ENCODE data around the gene SDHB. TPM values are rescaled to one million over a fixed set of nuclear protein-coding genes. Genes with fewer than 3 reads are reported as not detected.
"Not testable (repeated sequence)": the region's sequence is repeated elsewhere in the genome, so short reads cannot be mapped to it uniquely, and the experiment has no call there.

SDHB gene
- total RNA-seq, 1 experiment from 2014 or later: 336 TPM

DNA sequence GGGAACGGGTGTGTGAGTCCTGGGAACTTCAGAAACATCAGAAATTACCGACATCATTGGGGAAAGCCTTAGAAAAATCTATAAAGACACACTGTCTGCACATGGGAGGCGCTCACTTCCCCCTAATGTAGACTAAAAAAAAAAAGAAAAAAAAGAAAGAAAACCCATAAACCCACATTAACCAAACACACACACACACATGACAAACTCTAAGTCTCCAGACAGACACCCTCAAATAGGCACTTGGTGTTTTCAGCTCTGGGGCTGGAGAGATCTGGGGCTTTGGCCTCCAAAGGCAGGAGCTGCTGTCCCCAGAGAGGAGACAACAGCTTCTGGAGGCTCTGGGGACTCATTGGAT is 13.2 kb upstream of the SDHB start:
- Histone ChIP-seq H2AFZ (ENCODE audit: low read length) (no peak overlapping the region), H3K4me1 (ENCODE audit: insufficient read depth, low read length) (0 out of 2 replicates have a peak, but pooled peaks cover 5% of the 10 kb centered on the region), H3K27ac (ENCODE audit: low read length) (no peak overlapping the region), H4K20me1 (ENCODE audit: low read length) (no peaks in the 10 kb centered on the region), H3K36me3 (ENCODE audit: low read depth, low read length) (no peaks in the 10 kb centered on the region), H3F3A (ENCODE audit: low read length, unreplicated experiment) (no peaks in the 10 kb centered on the region), H3K9me2 (replicated peaks; ENCODE audit: low read length) (no peaks in the 10 kb centered on the region), H3K4me2 (ENCODE audit: low read length) (no peak overlapping the region), H3K79me2 (ENCODE audit: low read length) (no peaks in the 10 kb centered on the region), H3K4me3 (ENCODE audit: low read length) (no peak overlapping the region), H3K9ac (ENCODE audit: low read length) (no peak overlapping the region), H3K27me3 (ENCODE audit: low read length) (no peaks in the 10 kb centered on the region), H3K9me3 (ENCODE audit: low read length) (no peaks in the 10 kb centered on the region)
- no TSS peak for BruUV-seq (replicated peaks)
- intact Hi-C loops (cut with micrococcal nuclease): no loop called here
- POLR2A ChIA-PET (ENCODE audit: unreplicated experiment): no interaction called here
- CTCF ChIA-PET: no interaction called here
- DNase-seq: no peak
- no peak for ATAC-seq
- TF ChIP-seq CTCF (conservative IDR thresholded peaks at IDR 0.05; ENCODE audit: low read depth, low read length) (no peak), EZH2 (IDR thresholded peaks at IDR 0.05; ENCODE audit: low read length, unreplicated experiment) (no peak), EZH2phosphoT487 (IDR thresholded peaks at IDR 0.05; ENCODE audit: borderline replicate concordance, low read length) (no peak)

GRCh38 chr1:17066361-17067068 is 12.7 kb upstream of the SDHB start:
- TF ChIP-seq EZH2phosphoT487 (IDR thresholded peaks at IDR 0.05; ENCODE audit: borderline replicate concordance, low read length) (no peak), CTCF (conservative IDR thresholded peaks at IDR 0.05; ENCODE audit: low read depth, low read length) (no peak), EZH2 (IDR thresholded peaks at IDR 0.05; ENCODE audit: low read length, unreplicated experiment) (no peak)
- Histone ChIP-seq H3K36me3 (ENCODE audit: low read depth, low read length) (no peaks in the 10 kb centered on the region), H3K79me2 (ENCODE audit: low read length) (no peaks in the 10 kb centered on the region), H3K9me3 (ENCODE audit: low read length) (no peaks in the 10 kb centered on the region), H3K27me3 (ENCODE audit: low read length) (no peaks in the 10 kb centered on the region), H3K4me2 (ENCODE audit: low read length) (no peak overlapping the region), H4K20me1 (ENCODE audit: low read length) (no peaks in the 10 kb centered on the region), H3K4me1 (ENCODE audit: insufficient read depth, low read length) (0 out of 2 replicates have a peak, but pooled peaks cover 5% of the 10 kb centered on the region), H3K4me3 (ENCODE audit: low read length) (no peak overlapping the region), H3F3A (ENCODE audit: low read length, unreplicated experiment) (no peaks in the 10 kb centered on the region), H2AFZ (ENCODE audit: low read length) (no peak overlapping the region), H3K9ac (ENCODE audit: low read length) (no peak overlapping the region), H3K9me2 (replicated peaks; ENCODE audit: low read length) (no peaks in the 10 kb centered on the region), H3K27ac (ENCODE audit: low read length) (no peak overlapping the region)
- ChIA-PET CTCF (no interaction called here), POLR2A (ENCODE audit: unreplicated experiment) (no interaction called here)
- intact Hi-C loops (cut with micrococcal nuclease): no loop called here
- DNase-seq (no peak), ATAC-seq (no peak)
- BruUV-seq (replicated peaks): no TSS peak

- Histone ChIP-seq H3K36me3 (ENCODE audit: low read depth, low read length) (no peaks in the 10 kb centered on the region), H4K20me1 (ENCODE audit: low read length) (no peaks in the 10 kb centered on the region), H3K4me2 (ENCODE audit: low read length) (no peak overlapping the region), H3F3A (ENCODE audit: low read length, unreplicated experiment) (no peaks in the 10 kb centered on the region), H3K9me2 (replicated peaks; ENCODE audit: low read length) (no peaks in the 10 kb centered on the region), H3K9ac (ENCODE audit: low read length) (no peak overlapping the region), H3K27me3 (ENCODE audit: low read length) (no peaks in the 10 kb centered on the region), H3K4me1 (ENCODE audit: insufficient read depth, low read length) (0 out of 2 replicates have a peak, but pooled peaks cover 5% of the 10 kb centered on the region), H3K9me3 (ENCODE audit: low read length) (no peaks in the 10 kb centered on the region), H2AFZ (ENCODE audit: low read length) (no peak overlapping the region), H3K27ac (ENCODE audit: low read length) (no peak overlapping the region), H3K4me3 (ENCODE audit: low read length) (no peak overlapping the region), H3K79me2 (ENCODE audit: low read length) (no peaks in the 10 kb centered on the region)
- POLR2A ChIA-PET (ENCODE audit: unreplicated experiment): no interaction called here
- DNase-seq: no peak
- TF ChIP-seq EZH2 (IDR thresholded peaks at IDR 0.05; ENCODE audit: low read length, unreplicated experiment) (no peak), EZH2phosphoT487 (IDR thresholded peaks at IDR 0.05; ENCODE audit: borderline replicate concordance, low read length) (no peak), CTCF (conservative IDR thresholded peaks at IDR 0.05; ENCODE audit: low read depth, low read length) (no peak)
- intact Hi-C loops (cut with micrococcal nuclease): no loop called here
- CTCF ChIA-PET: interaction anchor here (0.7 kb wide), 1 partner anchor 9 kb away, joined by 3 read pairs; no protein-coding TSS in a partner anchor
- ATAC-seq: no peak
- BruUV-seq (replicated peaks): no TSS peak
Observed at GRCh38 chr1:17065666-17066065, 11.8 kb upstream of the SDHB start.

DNA sequence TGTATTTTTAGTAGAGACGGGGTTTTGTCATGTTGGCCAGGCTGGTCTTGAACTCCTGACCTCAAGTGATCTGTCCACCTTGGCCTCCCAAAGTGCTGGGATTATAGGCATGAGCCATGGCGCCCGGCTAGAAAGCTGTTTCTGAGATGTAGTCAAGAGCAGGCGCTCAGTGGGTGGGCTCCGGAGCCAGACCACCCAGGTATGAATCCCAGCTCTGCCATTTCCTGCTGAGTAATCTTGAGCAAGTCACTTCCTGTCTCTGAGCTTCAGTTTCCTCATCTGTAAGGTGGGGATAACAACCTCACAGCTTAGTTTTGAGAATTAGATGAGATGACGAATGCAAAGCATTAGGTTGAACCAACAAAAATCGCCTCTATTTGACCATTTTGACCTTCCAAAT is 8.9 kb upstream of the SDHB start:
- H3K27ac ChIP-seq (ENCODE audit: low read length); POLR2A ChIA-PET (ENCODE audit: unreplicated experiment); H3F3A ChIP-seq (ENCODE audit: low read length, unreplicated experiment); DNase-seq; H3K9ac ChIP-seq (ENCODE audit: low read length); ATAC-seq; intact Hi-C loops (cut with micrococcal nuclease); H3K4me2 ChIP-seq (ENCODE audit: low read length); H3K36me3 ChIP-seq (ENCODE audit: low read depth, low read length); H3K9me3 ChIP-seq (ENCODE audit: low read length); H3K79me2 ChIP-seq (ENCODE audit: low read length); H3K4me1 ChIP-seq (ENCODE audit: insufficient read depth, low read length); H3K9me2 ChIP-seq (replicated peaks; ENCODE audit: low read length); BruUV-seq (replicated peaks); H2AFZ ChIP-seq (ENCODE audit: low read length); H4K20me1 ChIP-seq (ENCODE audit: low read length); H3K27me3 ChIP-seq (ENCODE audit: low read length); H3K4me3 ChIP-seq (ENCODE audit: low read length): not testable (repeated sequence)
- CTCF ChIA-PET: interaction anchor here (1.8 kb wide), 1 partner anchor 13 kb away, joined by 5 read pairs; no protein-coding TSS in a partner anchor
